ENCODE results near the gene GALE. TPM values are rescaled to one million over a fixed set of nuclear protein-coding genes. Genes with fewer than 3 reads are reported as not detected.

The GALE gene
- total and polyA plus RNA-seq, 7 donors = 7.8 to 208 (median 11.5) TPM

DNA sequence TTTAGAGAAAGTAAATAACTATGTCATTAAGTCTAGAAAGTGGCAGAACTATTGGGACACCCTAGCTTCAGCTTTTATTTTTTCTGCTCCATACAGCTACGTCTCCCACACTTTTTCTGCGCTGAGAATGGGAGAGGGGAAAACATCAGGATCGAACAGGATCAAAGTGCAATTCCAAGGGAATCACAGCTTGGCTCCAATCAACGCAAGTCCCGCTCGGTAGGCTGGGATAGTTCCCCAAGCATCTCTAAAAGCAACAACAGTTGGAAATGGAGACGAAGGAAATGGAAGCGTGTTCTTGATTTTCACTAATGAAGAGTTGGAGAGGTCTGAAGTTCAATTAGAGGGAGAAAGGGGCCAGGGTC lies 24.1 kb upstream of the GALE start:
- peaks cover 0 to 6% (median 3%) of the 10 kb centered on the region in 4 donors for H3K36me3 ChIP-seq
- no peaks in the 10 kb centered on the region for H3K27me3 ChIP-seq
- H3K4me3 ChIP-seq = peak overlapping the region; percentile 61 to 97 (median 92)
- H3K4me1 ChIP-seq = peaks cover 0 to 14% (median 9%) of the 10 kb centered on the region in 4 donors
- H3K9me3 ChIP-seq = no peaks in the 10 kb centered on the region
- DNase-seq = no peak
- TF ChIP-seq POLR2A (IDR thresholded peaks at IDR 0.05) (no peak), EP300 (IDR thresholded peaks at IDR 0.05) (no peak), POLR2AphosphoS5 (IDR thresholded peaks at IDR 0.05) (no peak)
- TF ChIP-seq, protein P1, sequence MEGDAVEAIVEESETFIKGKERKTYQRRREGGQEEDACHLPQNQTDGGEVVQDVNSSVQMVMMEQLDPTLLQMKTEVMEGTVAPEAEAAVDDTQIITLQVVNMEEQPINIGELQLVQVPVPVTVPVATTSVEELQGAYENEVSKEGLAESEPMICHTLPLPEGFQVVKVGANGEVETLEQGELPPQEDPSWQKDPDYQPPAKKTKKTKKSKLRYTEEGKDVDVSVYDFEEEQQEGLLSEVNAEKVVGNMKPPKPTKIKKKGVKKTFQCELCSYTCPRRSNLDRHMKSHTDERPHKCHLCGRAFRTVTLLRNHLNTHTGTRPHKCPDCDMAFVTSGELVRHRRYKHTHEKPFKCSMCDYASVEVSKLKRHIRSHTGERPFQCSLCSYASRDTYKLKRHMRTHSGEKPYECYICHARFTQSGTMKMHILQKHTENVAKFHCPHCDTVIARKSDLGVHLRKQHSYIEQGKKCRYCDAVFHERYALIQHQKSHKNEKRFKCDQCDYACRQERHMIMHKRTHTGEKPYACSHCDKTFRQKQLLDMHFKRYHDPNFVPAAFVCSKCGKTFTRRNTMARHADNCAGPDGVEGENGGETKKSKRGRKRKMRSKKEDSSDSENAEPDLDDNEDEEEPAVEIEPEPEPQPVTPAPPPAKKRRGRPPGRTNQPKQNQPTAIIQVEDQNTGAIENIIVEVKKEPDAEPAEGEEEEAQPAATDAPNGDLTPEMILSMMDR (IDR thresholded peaks at IDR 0.05) = no peak
- intact Hi-C loops (cut with DNase I) = loop anchor here (2.0 kb wide), 1 partner anchor 44 kb away; the partner anchor contains the start of gene FUCA1
- WGBS, 2 donors = 2 to 4% methylated on average over 8 of the region's 8 CpGs
- peak overlapping the region; percentile 85 to 96 (median 95) for H3K27ac ChIP-seq

DNA sequence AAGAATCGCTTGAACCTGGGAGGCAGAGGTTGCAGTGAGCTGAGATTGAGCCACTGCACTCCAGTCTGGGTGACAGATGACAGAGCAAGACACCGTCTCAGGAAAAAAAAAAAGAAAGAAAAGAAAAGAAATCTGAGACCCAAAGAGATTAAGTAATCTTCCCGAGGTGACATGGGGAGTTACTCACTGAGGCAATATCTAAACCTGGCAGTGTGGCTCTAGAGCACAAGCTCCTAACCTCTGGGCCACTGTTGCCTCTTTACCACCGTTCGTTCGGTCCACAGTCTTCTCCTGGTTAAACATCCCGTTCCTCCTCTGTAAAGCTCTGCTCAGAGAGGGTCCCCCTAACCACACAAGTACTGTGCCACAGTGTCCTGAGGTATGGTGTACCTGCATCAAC lies 23.2 kb upstream of the GALE start:
- Histone ChIP-seq H3K9me3 (no peaks in the 10 kb centered on the region), H3K36me3 (peaks cover 0 to 14% (median 5%) of the 10 kb centered on the region in 4 donors), H3K27me3 (no peaks in the 10 kb centered on the region), H3K4me1 (peaks cover 0 to 14% (median 9%) of the 10 kb centered on the region in 4 donors), H3K4me3 (no peak overlapping the region), H3K27ac (no peak overlapping the region)
- WGBS, 2 donors = 89 to 92% methylated on average over 7 of the region's 7 CpGs
- intact Hi-C loops (cut with DNase I) = loop anchor here (2.0 kb wide), 2 partner anchors 23 to 45 kb away; partner anchors contain the start of genes FUCA1 and GALE
- TF ChIP-seq EP300 (IDR thresholded peaks at IDR 0.05) (no peak), POLR2A (IDR thresholded peaks at IDR 0.05) (no peak), POLR2AphosphoS5 (IDR thresholded peaks at IDR 0.05) (no peak)
- TF ChIP-seq, protein P1 (IDR thresholded peaks at IDR 0.05) = no peak
- DNase-seq = no peak

DNA sequence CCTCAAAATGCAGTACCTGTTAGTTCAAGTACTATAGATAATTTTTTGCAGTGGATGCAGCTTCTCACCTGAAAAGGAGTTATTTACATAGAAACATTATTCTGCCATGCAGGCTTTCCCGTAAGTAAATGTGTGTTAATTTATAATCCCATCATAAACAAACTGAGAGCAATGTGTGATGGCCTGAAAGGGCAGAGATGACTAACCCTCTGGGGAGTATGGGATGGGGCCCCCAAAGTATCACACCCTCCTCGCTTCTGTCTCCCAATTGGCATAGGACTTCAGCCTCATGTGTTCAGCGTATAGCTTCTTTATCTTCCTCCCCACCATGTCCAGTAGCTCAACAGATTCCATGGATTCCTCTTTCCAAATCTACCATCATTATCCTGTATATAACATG lies 17.1 kb upstream of the GALE start:
- WGBS, 2 donors = 66 to 81% methylated on average over 3 of the region's 3 CpGs
- Histone ChIP-seq H3K27me3 (no peaks in the 10 kb centered on the region), H3K4me1 (no peaks in the 10 kb centered on the region), H3K4me3 (no peak overlapping the region), H3K36me3 (peaks cover 21 to 71% (median 48%) of the 10 kb centered on the region in 4 donors), H3K27ac (no peak overlapping the region), H3K9me3 (no peaks in the 10 kb centered on the region)
- no peak for DNase-seq
- intact Hi-C loops (cut with DNase I) = no loop called here
- TF ChIP-seq POLR2A (IDR thresholded peaks at IDR 0.05) (no peak), EP300 (IDR thresholded peaks at IDR 0.05) (no peak), POLR2AphosphoS5 (IDR thresholded peaks at IDR 0.05) (no peak)
- TF ChIP-seq, protein P1 (IDR thresholded peaks at IDR 0.05) = no peak

DNA sequence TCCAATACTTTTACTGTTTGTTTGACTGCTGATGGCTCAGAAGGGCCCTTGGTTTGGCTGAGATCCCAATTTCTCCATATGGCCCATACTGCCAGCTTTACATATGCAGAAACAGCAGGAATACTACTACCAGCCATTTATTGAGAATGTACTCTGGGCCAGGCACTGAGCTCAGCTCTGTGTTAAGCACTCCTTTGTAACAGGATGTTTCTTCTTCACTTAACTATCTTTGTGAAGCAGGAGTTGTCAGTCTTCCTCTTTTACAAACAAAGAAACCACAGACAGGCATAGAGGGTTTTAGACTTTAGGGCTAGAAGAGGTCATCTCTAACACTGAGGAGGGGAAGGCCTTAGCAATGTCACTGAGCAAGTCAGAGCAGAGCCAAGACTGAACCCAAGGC lies 16.4 kb upstream of the GALE start:
- Histone ChIP-seq H3K36me3 (peaks cover 21 to 79% (median 55%) of the 10 kb centered on the region in 4 donors), H3K27me3 (no peaks in the 10 kb centered on the region), H3K4me3 (no peak overlapping the region), H3K4me1 (no peaks in the 10 kb centered on the region), H3K27ac (no peak overlapping the region), H3K9me3 (no peaks in the 10 kb centered on the region)
- intact Hi-C loops (cut with DNase I) = no loop called here
- DNase-seq = no peak
- TF ChIP-seq, protein P1 (IDR thresholded peaks at IDR 0.05) = no peak
- TF ChIP-seq EP300 (IDR thresholded peaks at IDR 0.05) (no peak), POLR2A (IDR thresholded peaks at IDR 0.05) (no peak), POLR2AphosphoS5 (IDR thresholded peaks at IDR 0.05) (no peak)

DNA sequence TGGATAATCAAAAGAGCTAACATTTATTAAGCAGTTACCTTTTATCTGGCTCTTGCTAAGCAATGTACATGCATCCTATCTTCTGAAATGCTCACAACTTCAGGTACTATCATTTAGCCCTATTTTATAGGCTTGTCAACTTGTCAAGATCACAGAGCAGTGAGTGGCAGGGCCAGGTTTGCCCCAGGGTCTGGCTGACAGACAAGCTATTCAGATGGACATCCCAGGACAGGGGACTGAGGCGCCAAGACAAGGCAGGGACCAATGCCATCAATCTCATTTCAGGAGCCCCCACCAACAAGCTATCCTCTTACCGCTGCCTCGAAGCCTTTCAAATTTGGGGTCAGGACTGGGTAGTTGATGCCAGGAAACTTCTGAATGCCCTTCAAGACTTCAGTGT lies 15.8 kb upstream of the GALE start:
- Histone ChIP-seq H3K27me3 (no peaks in the 10 kb centered on the region), H3K4me3 (no peak overlapping the region), H3K27ac (no peak overlapping the region), H3K9me3 (no peaks in the 10 kb centered on the region), H3K4me1 (no peaks in the 10 kb centered on the region), H3K36me3 (peaks cover 21 to 80% (median 57%) of the 10 kb centered on the region in 4 donors)
- TF ChIP-seq POLR2AphosphoS5 (IDR thresholded peaks at IDR 0.05) (no peak), EP300 (IDR thresholded peaks at IDR 0.05) (no peak), POLR2A (IDR thresholded peaks at IDR 0.05) (no peak)
- TF ChIP-seq, protein P1 (IDR thresholded peaks at IDR 0.05) = no peak
- DNase-seq = no peak
- 94 to 98% methylated on average over 3 of the region's 3 CpGs for WGBS, 2 donors
- intact Hi-C loops (cut with DNase I) = no loop called here
